Suprapubic skin (tissue), 4 donors: ENCODE results near the gene PACS2. TPM values are rescaled to one million over a fixed set of nuclear protein-coding genes. Genes with fewer than 3 reads are reported as not detected.
"Not testable (repeated sequence)": the region's sequence is repeated elsewhere in the genome, so short reads cannot be mapped to it uniquely, and the experiment has no call there.

Source experiments
- DNase-seq, 2 donors: peaks; one replicate each; pipeline ENCODE4 v3.0.0-alpha.2; 2019; ENCODE audit warnings: low spot score in 2 of 2
- H3K27ac ChIP-seq: fragments of 200-600 bp; sonication (generic); one replicate; pipeline ENCODE4 v1.5.1; 2019
- H3K27me3 ChIP-seq: fragments of 200-600 bp; sonication (generic); one replicate; pipeline ENCODE4 v1.5.1; 2019
- H3K36me3 ChIP-seq: fragments of 200-600 bp; sonication (generic); one replicate; pipeline ENCODE4 v1.5.1; 2019
- H3K4me1 ChIP-seq: fragments of 200-600 bp; sonication (generic); one replicate; pipeline ENCODE4 v1.5.1; 2019
- H3K4me3 ChIP-seq: fragments of 200-600 bp; sonication (generic); one replicate; pipeline ENCODE4 v1.5.1; 2019; ENCODE audit warnings: mild to moderate bottlenecking
- H3K9me3 ChIP-seq: fragments of 200-600 bp; sonication (generic); one replicate; pipeline ENCODE4 v1.5.1; 2019
- EP300 ChIP-seq: sonication (generic); formaldehyde crosslinking; IDR thresholded peaks from one replicate; pipeline ENCODE4 v1.6.1; 2017; ENCODE audit warnings: antibody characterized with exemption
- POLR2A ChIP-seq, 2 donors: fragments of 450-650 bp; IDR thresholded peaks; one replicate each; pipeline ENCODE4 v1.6.1; 2017; ENCODE audit warnings: antibody characterized with exemption in 2 of 2, mild to moderate bottlenecking in 2 of 2, moderate library complexity in 2 of 2
- POLR2AphosphoS5 ChIP-seq, 3 donors: sonication (generic); formaldehyde crosslinking; IDR thresholded peaks; one replicate each; pipeline ENCODE4 v1.6.1; 2017; ENCODE audit warnings: antibody characterized with exemption in 3 of 3
- WGBS: methylation state at CpG from one replicate; pipeline ENCODE4 v1.1.5; 2018; 5-methylcytosine and 5-hydroxymethylcytosine counted together
- total RNA-seq, 4 donors: library from RNA; depleted of rRNA; stranded (reverse); fragments of >200 nt; gene quantifications; one replicate each; pipeline ENCODE4 v1.1.0, GENCODE V29; 2016
- TF ChIP-seq, protein P1 (sequence below), 2 donors: fragments of 200-600 bp in 1 of 2; fragments of 450-650 bp in 1 of 2; sonication (generic) in 1 of 2; IDR thresholded peaks; one replicate each; pipeline ENCODE4 v1.5.1; 2016 to 2019; ENCODE audit warnings: antibody characterized with exemption in 2 of 2, mild to moderate bottlenecking in 1 of 2, moderate library complexity in 1 of 2

The PACS2 gene
- total RNA-seq, 4 donors from 2014 or later, result 41.9 to 100 (median 66.6) TPM

DNA sequence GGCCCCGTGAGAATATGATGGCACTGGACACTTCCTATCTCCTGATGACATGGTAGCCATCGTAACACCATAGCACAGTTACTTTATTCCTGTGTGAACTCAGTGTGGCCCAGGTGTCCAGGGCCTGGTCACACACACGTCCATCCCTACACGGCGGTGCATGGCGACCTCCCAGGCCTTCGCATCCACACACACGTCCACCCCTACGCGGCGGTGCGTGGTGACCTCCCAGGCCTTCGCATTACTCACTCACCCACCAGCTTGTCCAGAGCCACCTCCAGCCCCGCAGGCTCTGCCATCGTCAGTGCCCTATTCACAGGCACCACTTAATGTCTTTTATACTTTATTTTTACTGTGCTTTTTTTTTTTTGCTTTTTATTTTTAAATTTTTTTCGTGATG is 44.4 kb downstream of the PACS2 start:
- Histone ChIP-seq H3K4me1 (peaks cover 2% of the 10 kb centered on the region), H3K4me3 (no peak overlapping the region), H3K27me3 (no peaks in the 10 kb centered on the region), H3K36me3 (peaks cover 39% of the 10 kb centered on the region), H3K9me3 (no peaks in the 10 kb centered on the region), H3K27ac (no peak overlapping the region)
- TF ChIP-seq POLR2A (IDR thresholded peaks at IDR 0.05) (no peak), EP300 (no peak), POLR2AphosphoS5 (IDR thresholded peaks at IDR 0.05) (no peak)
- TF ChIP-seq, protein P1, sequence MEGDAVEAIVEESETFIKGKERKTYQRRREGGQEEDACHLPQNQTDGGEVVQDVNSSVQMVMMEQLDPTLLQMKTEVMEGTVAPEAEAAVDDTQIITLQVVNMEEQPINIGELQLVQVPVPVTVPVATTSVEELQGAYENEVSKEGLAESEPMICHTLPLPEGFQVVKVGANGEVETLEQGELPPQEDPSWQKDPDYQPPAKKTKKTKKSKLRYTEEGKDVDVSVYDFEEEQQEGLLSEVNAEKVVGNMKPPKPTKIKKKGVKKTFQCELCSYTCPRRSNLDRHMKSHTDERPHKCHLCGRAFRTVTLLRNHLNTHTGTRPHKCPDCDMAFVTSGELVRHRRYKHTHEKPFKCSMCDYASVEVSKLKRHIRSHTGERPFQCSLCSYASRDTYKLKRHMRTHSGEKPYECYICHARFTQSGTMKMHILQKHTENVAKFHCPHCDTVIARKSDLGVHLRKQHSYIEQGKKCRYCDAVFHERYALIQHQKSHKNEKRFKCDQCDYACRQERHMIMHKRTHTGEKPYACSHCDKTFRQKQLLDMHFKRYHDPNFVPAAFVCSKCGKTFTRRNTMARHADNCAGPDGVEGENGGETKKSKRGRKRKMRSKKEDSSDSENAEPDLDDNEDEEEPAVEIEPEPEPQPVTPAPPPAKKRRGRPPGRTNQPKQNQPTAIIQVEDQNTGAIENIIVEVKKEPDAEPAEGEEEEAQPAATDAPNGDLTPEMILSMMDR (IDR thresholded peaks at IDR 0.05), result no peak
- WGBS, result 96% methylated on average over 14 of the region's 16 CpGs
- no peak for DNase-seq

DNA sequence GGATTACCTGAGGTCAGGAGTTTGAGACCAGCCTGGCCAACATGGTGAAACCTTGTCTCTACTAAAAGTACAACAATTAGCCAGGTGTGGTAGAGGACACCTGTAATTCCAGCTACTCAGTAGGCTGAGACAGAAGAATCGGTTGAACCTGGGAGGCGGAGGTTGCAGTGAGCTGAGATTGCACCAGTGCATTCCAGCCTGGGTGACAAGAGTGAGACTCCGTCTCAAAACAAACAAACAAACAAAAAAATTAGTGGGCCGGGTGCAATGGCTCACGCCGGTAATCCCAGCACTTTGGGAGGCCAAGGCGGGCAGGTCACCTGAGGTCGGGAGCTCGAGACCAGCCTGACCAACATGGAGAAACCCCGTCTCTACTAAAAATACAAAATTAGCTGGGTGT is 46.9 kb downstream of the PACS2 start:
- DNase-seq, H3K9me3 ChIP-seq, H3K27ac ChIP-seq, H3K27me3 ChIP-seq, H3K4me3 ChIP-seq, H3K4me1 ChIP-seq: not testable (repeated sequence)
- peaks cover 15% of the 10 kb centered on the region for H3K36me3 ChIP-seq
- 96% methylated on average over 10 of the region's 10 CpGs for WGBS

DNA sequence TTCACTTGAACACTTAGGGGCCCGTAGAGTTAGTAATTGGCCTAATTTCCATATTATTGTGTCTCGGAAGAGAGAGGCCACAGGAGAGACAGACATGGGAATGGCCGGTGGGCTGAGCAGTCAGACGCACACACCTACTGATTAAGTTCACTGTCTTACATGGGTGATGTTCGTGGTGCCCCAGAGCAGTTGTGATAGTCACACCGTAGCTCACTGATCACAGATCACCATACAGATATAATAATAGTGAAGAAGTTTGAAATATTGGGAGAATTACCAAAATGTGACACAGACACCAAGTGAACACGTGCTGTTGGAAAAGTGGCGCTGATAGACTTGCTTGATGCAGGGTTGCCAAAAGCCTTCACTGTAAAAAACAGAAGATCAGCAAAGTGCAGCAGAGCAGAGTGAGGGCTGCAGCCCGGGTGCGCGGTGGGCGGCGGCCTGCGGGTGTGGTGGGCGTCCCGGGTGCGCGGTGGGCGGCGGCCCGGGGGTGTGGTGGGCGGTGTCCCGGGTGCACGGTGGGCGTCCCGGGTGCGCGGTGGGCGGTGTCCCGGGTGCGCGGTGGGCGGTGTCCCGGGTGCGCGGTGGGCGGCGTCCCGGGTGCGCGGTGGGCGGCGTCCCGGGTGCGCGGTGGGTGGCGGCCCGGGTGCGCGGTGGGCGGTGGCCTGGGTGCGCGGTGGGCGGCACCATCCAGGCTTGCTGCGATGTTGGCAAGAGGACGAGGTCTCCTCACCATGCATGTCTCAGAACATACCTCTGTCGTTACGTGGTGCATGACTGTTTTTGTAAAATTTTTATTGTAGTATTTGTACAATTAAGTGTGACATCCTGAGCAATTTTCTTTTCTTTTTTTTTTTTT is 49.5 kb downstream of the PACS2 start:
- H3K4me3 ChIP-seq, result peak overlapping the region; percentile 35

DNA sequence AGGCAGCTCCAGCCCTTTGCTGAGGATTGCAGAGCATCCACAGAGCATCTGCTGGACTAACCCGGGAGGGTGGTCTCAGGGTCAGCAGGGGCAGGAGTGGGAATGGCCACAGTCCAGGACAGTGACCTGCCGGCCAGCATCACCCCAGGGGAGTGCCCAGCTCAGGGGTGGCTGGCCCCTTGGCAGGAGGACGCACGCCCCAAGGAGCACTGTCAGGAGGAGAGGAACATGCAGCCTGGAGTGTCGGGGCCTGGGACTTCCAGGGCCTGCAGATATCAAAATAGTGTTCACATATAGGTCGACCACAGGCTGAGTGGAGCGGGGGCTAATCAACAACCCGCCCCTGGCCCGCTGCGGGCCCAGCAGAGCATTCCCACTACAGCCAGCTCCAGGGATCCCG is 50.6 kb downstream of the PACS2 start:
- WGBS, result 96% methylated on average over 5 of the region's 11 CpGs
- no peaks in the 10 kb centered on the region for H3K27me3 ChIP-seq
- peaks cover 34% of the 10 kb centered on the region for H3K36me3 ChIP-seq
- no peak overlapping the region for H3K4me3 ChIP-seq
- no peak for DNase-seq
- no peak overlapping the region for H3K27ac ChIP-seq
- H3K9me3 ChIP-seq, result no peaks in the 10 kb centered on the region
- no peak for TF ChIP-seq EP300
- TF ChIP-seq POLR2A (IDR thresholded peaks at IDR 0.05), result no peak
- no peak for TF ChIP-seq POLR2AphosphoS5 (IDR thresholded peaks at IDR 0.05)
- TF ChIP-seq, protein P1 (IDR thresholded peaks at IDR 0.05), result no peak
- H3K4me1 ChIP-seq, result peaks cover 7% of the 10 kb centered on the region

More for the DNA sequence above, 49.5 kb downstream of the PACS2 start:
- DNase-seq, result no peak
- Histone ChIP-seq H3K27me3 (no peaks in the 10 kb centered on the region), H3K4me1 (peaks cover 7% of the 10 kb centered on the region), H3K27ac (no peak overlapping the region), H3K36me3 (peaks cover 26% of the 10 kb centered on the region), H3K9me3 (no peaks in the 10 kb centered on the region)
- TF ChIP-seq, protein P1 (IDR thresholded peaks at IDR 0.05), result no peak
- no peak for TF ChIP-seq POLR2AphosphoS5 (IDR thresholded peaks at IDR 0.05)
- TF ChIP-seq POLR2A (IDR thresholded peaks at IDR 0.05), result no peak
- no peak for TF ChIP-seq EP300
- 20% methylated on average over 18 of the region's 58 CpGs for WGBS

DNA sequence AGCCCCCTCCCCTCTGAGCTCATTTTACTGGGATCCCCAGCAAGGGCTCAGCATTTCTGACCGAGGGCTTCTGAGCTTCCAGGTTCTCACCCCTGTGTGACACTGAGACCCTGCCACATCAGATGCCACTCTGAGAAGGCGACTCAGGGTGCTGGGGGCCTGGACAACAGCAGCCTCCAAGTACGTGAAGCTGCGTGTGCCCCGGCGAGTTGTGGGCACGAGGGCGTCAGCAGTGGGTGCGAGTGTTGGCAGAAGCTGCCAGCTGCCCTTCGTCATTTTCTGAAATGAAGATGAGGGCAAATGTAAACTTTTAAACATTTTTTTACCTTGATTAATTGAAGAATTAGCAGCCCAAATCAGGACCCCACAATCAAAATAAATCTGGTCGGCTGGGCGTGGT is 51.1 kb downstream of the PACS2 start:
- 97% methylated on average over 12 of the region's 12 CpGs for WGBS
- TF ChIP-seq EP300, result no peak
- TF ChIP-seq, protein P1 (IDR thresholded peaks at IDR 0.05), result no peak
- no peak for TF ChIP-seq POLR2A (IDR thresholded peaks at IDR 0.05)
- TF ChIP-seq POLR2AphosphoS5 (IDR thresholded peaks at IDR 0.05), result no peak
- no peaks in the 10 kb centered on the region for H3K9me3 ChIP-seq

More for the DNA sequence above, 51.1 kb downstream of the PACS2 start:
- no peak for DNase-seq
- H3K4me3 ChIP-seq, result no peak overlapping the region
- H3K27me3 ChIP-seq, result no peaks in the 10 kb centered on the region
- H3K27ac ChIP-seq, result no peak overlapping the region
- H3K4me1 ChIP-seq, result peaks cover 7% of the 10 kb centered on the region
- peaks cover 32% of the 10 kb centered on the region for H3K36me3 ChIP-seq
